SK-N-SH treated with all-trans-retinoic acid at 6 μM for 48 hours (cell line): Measurements from ENCODE around the gene SLC12A7.

Experiments used
- ATAC-seq: fragments of 200-7000 bp; cut with Tn5 transposase; 3 replicates; pipeline ENCODE4 v1.9.1; 2020; ENCODE audit warnings: mild to moderate bottlenecking, moderate library complexity
- ARNTL ChIP-seq: fragments of 450-650 bp; formaldehyde crosslinking; IDR thresholded peaks from 2 replicates; pipeline ENCODE4 v1.5.0; 2020; ENCODE audit warnings: low read depth, mild to moderate bottlenecking, moderate library complexity, borderline replicate concordance
- BACH2 ChIP-seq: fragments of 250-450 bp; sonication (Bioruptor Pico); IDR thresholded peaks from 2 replicates; pipeline ENCODE4 v1.9.0; 2021; ENCODE audit warnings: mild to moderate bottlenecking, borderline replicate concordance
- CREB5 ChIP-seq: fragments of 250-450 bp; sonication (Bioruptor Pico); IDR thresholded peaks from 2 replicates; pipeline ENCODE4 v1.5.1; 2020; ENCODE audit warnings: low read depth, mild to moderate bottlenecking, moderate library complexity
- CSDC2 ChIP-seq: fragments of 250-450 bp; sonication (Bioruptor Pico); IDR thresholded peaks from 2 replicates; pipeline ENCODE4 v1.5.0; 2020; ENCODE audit warnings: mild to moderate bottlenecking, moderate library complexity
- CSRNP3 ChIP-seq: fragments of 250-450 bp; sonication (Bioruptor Pico); IDR thresholded peaks from 2 replicates; pipeline ENCODE4 v1.5.1; 2021; ENCODE audit warnings: mild to moderate bottlenecking, moderate library complexity
- ESRRG ChIP-seq: fragments of 250-450 bp; sonication (Bioruptor Pico); IDR thresholded peaks from 2 replicates; pipeline ENCODE4 v1.6.1; 2021; ENCODE audit warnings: mild to moderate bottlenecking
- GLIS3 ChIP-seq: fragments of 250-450 bp; sonication (Bioruptor Pico); IDR thresholded peaks from 2 replicates; pipeline ENCODE4 v1.5.0; 2020; ENCODE audit warnings: mild to moderate bottlenecking, moderate library complexity
- ISL1 ChIP-seq: fragments of 250-450 bp; sonication (Bioruptor Pico); IDR thresholded peaks from 2 replicates; pipeline ENCODE4 v2.1.2; 2022; ENCODE audit warnings: mild to moderate bottlenecking, moderate library complexity
- PATZ1 ChIP-seq: fragments of 250-450 bp; sonication (Bioruptor Pico); IDR thresholded peaks from 2 replicates; pipeline ENCODE4 v1.8.0; 2020; ENCODE audit warnings: mild to moderate bottlenecking, moderate library complexity, borderline replicate concordance
- POU6F1 ChIP-seq: fragments of 250-450 bp; sonication (Bioruptor Pico); IDR thresholded peaks from 2 replicates; pipeline ENCODE4 v1.8.0; 2021; ENCODE audit warnings: low read depth, mild to moderate bottlenecking, moderate library complexity, borderline replicate concordance
- PPARA ChIP-seq: fragments of 250-450 bp; sonication (Bioruptor Pico); IDR thresholded peaks from 2 replicates; pipeline ENCODE4 v1.5.0; 2020; ENCODE audit warnings: mild to moderate bottlenecking, borderline replicate concordance
- RARB ChIP-seq: fragments of 250-450 bp; sonication (Bioruptor Pico); IDR thresholded peaks from 2 replicates; pipeline ENCODE4 v1.8.0; 2021; ENCODE audit warnings: mild to moderate bottlenecking, moderate library complexity
- SNAI2 ChIP-seq: fragments of 250-450 bp; sonication (Bioruptor Pico); IDR thresholded peaks from 2 replicates; pipeline ENCODE4 v1.5.0; 2020; ENCODE audit warnings: mild to moderate bottlenecking, moderate library complexity
- TCF4 ChIP-seq: fragments of 250-450 bp; sonication (Bioruptor Pico); IDR thresholded peaks from 2 replicates; pipeline ENCODE4 v1.8.0; 2021; ENCODE audit warnings: mild to moderate bottlenecking, moderate library complexity, borderline replicate concordance
- TSHZ2 ChIP-seq: fragments of 250-450 bp; sonication (Bioruptor Pico); IDR thresholded peaks from 2 replicates; pipeline ENCODE4 v1.5.0; 2020; ENCODE audit warnings: mild to moderate bottlenecking, moderate library complexity
- ZC3H10 ChIP-seq: fragments of 250-450 bp; sonication (Bioruptor Pico); IDR thresholded peaks from 2 replicates; pipeline ENCODE4 v1.5.1; 2021; ENCODE audit warnings: mild to moderate bottlenecking, moderate library complexity
- ZFP3 ChIP-seq: fragments of 250-450 bp; sonication (Bioruptor Pico); IDR thresholded peaks from 2 replicates; pipeline ENCODE4 v1.5.0; 2020; ENCODE audit warnings: mild to moderate bottlenecking, moderate library complexity
- ZFP30 ChIP-seq: fragments of 450-650 bp; formaldehyde crosslinking; IDR thresholded peaks from 2 replicates; pipeline ENCODE4 v1.5.0; 2022; ENCODE audit warnings: mild to moderate bottlenecking, moderate library complexity
- ZNF565 ChIP-seq: fragments of 450-650 bp; formaldehyde crosslinking; conservative IDR thresholded peaks from 2 replicates; pipeline ENCODE4 v1.5.0; 2020; ENCODE audit warnings: low read depth, mild to moderate bottlenecking, moderate library complexity
- ZNF70 ChIP-seq: fragments of 450-650 bp; formaldehyde crosslinking; IDR thresholded peaks from 2 replicates; pipeline ENCODE4 v1.5.0; 2020; ENCODE audit warnings: mild to moderate bottlenecking, moderate library complexity
- ZNF8 ChIP-seq: fragments of 450-650 bp; formaldehyde crosslinking; IDR thresholded peaks from 2 replicates; pipeline ENCODE4 v1.5.0; 2020; ENCODE audit warnings: mild to moderate bottlenecking, moderate library complexity

The SLC12A7 gene

GRCh38 chr5:1144638-1145396 is 33.0 kb upstream of the SLC12A7 start:
- no peak for ATAC-seq

GRCh38 chr5:1144089-1144488 is 32.2 kb upstream of the SLC12A7 start:
- TF ChIP-seq CSRNP3 (CRISPR knock-in tag) (no peak), TCF4 (CRISPR knock-in tag) (no peak), ARNTL (CRISPR knock-in tag) (no peak), GLIS3 (no peak), CSDC2 (CRISPR knock-in tag) (no peak)
- TF ChIP-seq, all 23 proteins: peak for 0
- no peak for ATAC-seq

More at GRCh38 chr5:1144638-1145396, 33.0 kb upstream of the SLC12A7 start:
- TF ChIP-seq BACH2 (CRISPR knock-in tag) (no peak), TSHZ2 (no peak), ZFP3 (no peak), TCF4 (CRISPR knock-in tag) (no peak), GLIS3 (no peak), ZC3H10 (CRISPR knock-in tag) (no peak), ZFP30 (CRISPR knock-in tag) (no peak), ZNF565 (CRISPR knock-in tag) (no peak), PATZ1 (CRISPR knock-in tag) (no peak), RARB (no peak), ESRRG (CRISPR knock-in tag) (no peak), POU6F1 (no peak), ZNF70 (CRISPR knock-in tag) (no peak), ISL1 (no peak), SNAI2 (CRISPR knock-in tag) (no peak), CSDC2 (CRISPR knock-in tag) (no peak), CSRNP3 (CRISPR knock-in tag) (no peak)

- TF ChIP-seq SNAI2 (CRISPR knock-in tag), result no peak
- TF ChIP-seq ZNF8, result no peak
- TF ChIP-seq TCF4 (CRISPR knock-in tag), result no peak
- no peak for TF ChIP-seq ZFP3
- no peak for TF ChIP-seq POU6F1
- no peak for TF ChIP-seq ISL1
- TF ChIP-seq PPARA (CRISPR knock-in tag), result no peak
- TF ChIP-seq CREB5 (CRISPR knock-in tag), result no peak
- TF ChIP-seq ZFP30 (CRISPR knock-in tag), result no peak
- TF ChIP-seq GLIS3, result no peak
- ATAC-seq, result no peak
These were observed 31.7 kb upstream of the SLC12A7 start for GRCh38 chr5:1143670-1143951.
